Upper lobe of left lung (tissue), 6 donors: ENCODE results near the gene CNOT3. TPM values are rescaled to one million over a fixed set of nuclear protein-coding genes. Genes with fewer than 3 reads are reported as not detected.
A peak's percentile ranks its signal among the peaks of the same experiment; 100 is the strongest.

Experiments used
- ATAC-seq, 2 donors: fragments of 200-7000 bp; cut with Tn5 transposase; one replicate each; pipeline ENCODE4 v1.9.1; 2022; ENCODE audit warnings: mild to moderate bottlenecking in 2 of 2, moderate library complexity in 2 of 2; ENCODE audit not compliant: low FRiP score in 2 of 2
- DNase-seq, 2 donors: peaks; one replicate each; pipeline ENCODE4 v3.0.0-alpha.2; 2019 to 2020
- H3K27ac ChIP-seq, 4 donors: fragments of 200-600 bp; sonication (generic); one replicate each; pipeline ENCODE4 v1.5.1; 2016 to 2019
- H3K27me3 ChIP-seq, 4 donors: fragments of 200-600 bp; sonication (generic); one replicate each; pipeline ENCODE4 v1.5.1; 2017 to 2019
- H3K36me3 ChIP-seq, 4 donors: fragments of 200-600 bp; sonication (generic); one replicate each; pipeline ENCODE4 v1.5.1; 2016 to 2019
- H3K4me1 ChIP-seq, 4 donors: fragments of 200-600 bp; sonication (generic); one replicate each; pipeline ENCODE4 v1.5.1; 2018 to 2019
- H3K4me3 ChIP-seq, 4 donors: fragments of 200-600 bp; sonication (generic); one replicate each; pipeline ENCODE4 v1.5.1; 2017 to 2019; ENCODE audit warnings: mild to moderate bottlenecking in 2 of 4, moderate library complexity in 1 of 4
- H3K9me3 ChIP-seq, 4 donors: fragments of 200-600 bp; sonication (generic); one replicate each; pipeline ENCODE4 v1.5.1; 2018 to 2019
- EP300 ChIP-seq, 4 donors: sonication (generic); formaldehyde crosslinking; IDR thresholded peaks; one replicate each; pipeline ENCODE4 v1.5.1; 2017; ENCODE audit warnings: antibody characterized with exemption in 4 of 4, control low read depth in 2 of 4
- POLR2A ChIP-seq, 4 donors: fragments of 450-650 bp; IDR thresholded peaks; one replicate each; pipeline ENCODE4 v1.5.1; 2016 to 2017; ENCODE audit warnings: antibody characterized with exemption in 4 of 4, mild to moderate bottlenecking in 2 of 4
- POLR2AphosphoS5 ChIP-seq, 2 donors: sonication (generic); formaldehyde crosslinking; IDR thresholded peaks; one replicate each; pipeline ENCODE4 v1.5.1; 2017; ENCODE audit warnings: antibody characterized with exemption in 2 of 2
- WGBS, 2 donors: methylation state at CpG; one replicate each; pipeline ENCODE4 v1.1.5; 2017 to 2018; 5-methylcytosine and 5-hydroxymethylcytosine counted together
- total RNA-seq, 6 donors: library from RNA; depleted of rRNA in 4 of 6; stranded (reverse); fragments of >200 nt in 4 of 6; gene quantifications; one replicate each; pipeline versions ENCODE4 v1.1.0 to v1.2.1, GENCODE V29; 2016 to 2021
- TF ChIP-seq, protein P1 (sequence below), 6 experiments: fragments of 450-650 bp in 4 of 6; fragments of 200-600 bp in 2 of 6; sonication (generic) in 2 of 6; IDR thresholded peaks; one replicate each; pipeline ENCODE4 v1.5.1; 2016 to 2019; ENCODE audit warnings: antibody characterized with exemption in 6 of 6
- donor health status: DM: no; HTN: no; CAD: no; lungs with moderate emphysema.
- donor health status: DM: no; HTN: yes; CAD: no; lungs with severe emphysema.

CNOT3 gene
- total RNA-seq, 6 donors from 2014 or later, result 18.8 to 65.0 (median 36.6) TPM

DNA sequence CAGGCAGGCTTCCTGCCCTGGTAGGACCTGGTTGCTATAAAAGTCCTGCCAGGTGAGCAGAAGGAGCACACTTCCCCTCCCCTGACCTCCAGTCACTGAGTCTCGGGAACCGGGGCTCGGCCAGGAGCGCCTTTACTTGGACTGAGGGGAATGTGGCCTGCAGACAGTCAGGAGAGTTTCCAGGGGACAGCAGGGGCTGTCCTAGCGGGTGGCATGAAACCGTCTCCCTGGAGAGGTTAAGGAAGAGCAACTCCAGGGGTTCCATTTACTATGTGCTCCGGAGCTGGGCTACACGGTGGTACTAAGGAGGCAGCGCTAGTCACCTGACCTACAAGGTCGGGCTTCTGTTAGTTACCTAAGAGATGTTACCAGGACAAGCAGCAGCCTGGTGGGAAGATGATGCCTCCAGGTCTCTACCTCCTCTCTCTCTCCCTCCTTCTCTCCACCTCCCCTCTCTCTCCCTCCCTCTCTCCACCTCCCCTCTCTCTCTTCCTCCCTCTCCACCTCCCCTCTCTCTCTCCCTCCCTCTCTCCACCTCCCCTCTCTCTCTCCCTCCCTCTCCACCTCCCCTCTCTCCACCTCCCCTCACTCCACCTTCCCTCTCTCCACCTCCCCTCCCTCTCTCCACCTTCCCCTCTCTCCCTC, 4.1 kb upstream of the CNOT3 start:
- Histone ChIP-seq H3K27ac (no peak overlapping the region), H3K9me3 (no peaks in the 10 kb centered on the region), H3K4me3 (no peak overlapping the region), H3K27me3 (no peaks in the 10 kb centered on the region), H3K36me3 (peaks cover 9 to 38% (median 30%) of the 10 kb centered on the region in 4 donors), H3K4me1 (peaks cover 10 to 15% (median 13%) of the 10 kb centered on the region in 4 donors)
- no peak for ATAC-seq
- no peak for TF ChIP-seq POLR2AphosphoS5 (IDR thresholded peaks at IDR 0.05)
- no peak for TF ChIP-seq POLR2A (IDR thresholded peaks at IDR 0.05)
- no peak for TF ChIP-seq EP300 (IDR thresholded peaks at IDR 0.05)
- TF ChIP-seq, protein P1, sequence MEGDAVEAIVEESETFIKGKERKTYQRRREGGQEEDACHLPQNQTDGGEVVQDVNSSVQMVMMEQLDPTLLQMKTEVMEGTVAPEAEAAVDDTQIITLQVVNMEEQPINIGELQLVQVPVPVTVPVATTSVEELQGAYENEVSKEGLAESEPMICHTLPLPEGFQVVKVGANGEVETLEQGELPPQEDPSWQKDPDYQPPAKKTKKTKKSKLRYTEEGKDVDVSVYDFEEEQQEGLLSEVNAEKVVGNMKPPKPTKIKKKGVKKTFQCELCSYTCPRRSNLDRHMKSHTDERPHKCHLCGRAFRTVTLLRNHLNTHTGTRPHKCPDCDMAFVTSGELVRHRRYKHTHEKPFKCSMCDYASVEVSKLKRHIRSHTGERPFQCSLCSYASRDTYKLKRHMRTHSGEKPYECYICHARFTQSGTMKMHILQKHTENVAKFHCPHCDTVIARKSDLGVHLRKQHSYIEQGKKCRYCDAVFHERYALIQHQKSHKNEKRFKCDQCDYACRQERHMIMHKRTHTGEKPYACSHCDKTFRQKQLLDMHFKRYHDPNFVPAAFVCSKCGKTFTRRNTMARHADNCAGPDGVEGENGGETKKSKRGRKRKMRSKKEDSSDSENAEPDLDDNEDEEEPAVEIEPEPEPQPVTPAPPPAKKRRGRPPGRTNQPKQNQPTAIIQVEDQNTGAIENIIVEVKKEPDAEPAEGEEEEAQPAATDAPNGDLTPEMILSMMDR (IDR thresholded peaks at IDR 0.05), result no peak
- no peak for DNase-seq
- WGBS, 2 donors, result 79 to 86% methylated on average over 9 to 10 of the region's 10 CpGs

- no peak overlapping the region for H3K4me3 ChIP-seq
- DNase-seq (no peak), ATAC-seq (no peak)
- H3K27ac ChIP-seq, result no peak overlapping the region
- H3K4me1 ChIP-seq, result peaks cover 16 to 21% (median 19%) of the 10 kb centered on the region in 4 donors
- H3K27me3 ChIP-seq, result no peaks in the 10 kb centered on the region
- TF ChIP-seq EP300 (IDR thresholded peaks at IDR 0.05) (no peak), POLR2A (IDR thresholded peaks at IDR 0.05) (no peak), POLR2AphosphoS5 (IDR thresholded peaks at IDR 0.05) (no peak)
- TF ChIP-seq, protein P1 (IDR thresholded peaks at IDR 0.05), result no peak
- 59 to 76% methylated on average over 2 of the region's 2 CpGs for WGBS, 2 donors
- H3K9me3 ChIP-seq, result no peaks in the 10 kb centered on the region
- peaks cover 6 to 32% (median 24%) of the 10 kb centered on the region in 4 donors for H3K36me3 ChIP-seq
These were observed 3.5 kb upstream of the CNOT3 start for GRCh38 chr19:54133957-54134590.

- DNase-seq, result no peak
- WGBS, 2 donors, result 2 to 6% methylated on average over 29 to 30 of the region's 30 CpGs
- Histone ChIP-seq H3K27me3 (no peaks in the 10 kb centered on the region), H3K36me3 (peaks cover 0 to 18% (median 8%) of the 10 kb centered on the region in 4 donors), H3K27ac (peak overlapping the region in 3 of 4 donors; percentile 50 to 68 (median 56)), H3K4me3 (peak overlapping the region; percentile 18 to 58 (median 52)), H3K4me1 (peaks cover 32 to 43% (median 38%) of the 10 kb centered on the region in 4 donors), H3K9me3 (no peaks in the 10 kb centered on the region)
- TF ChIP-seq, protein P1 (IDR thresholded peaks at IDR 0.05), result no peak
- TF ChIP-seq POLR2AphosphoS5 (IDR thresholded peaks at IDR 0.05), result no peak
- TF ChIP-seq POLR2A (IDR thresholded peaks at IDR 0.05), result no peak
- TF ChIP-seq EP300 (IDR thresholded peaks at IDR 0.05), result no peak
- no peak for ATAC-seq
These were observed 1.3 kb upstream of the CNOT3 start for GRCh38 chr19:54136086-54136863.

DNA sequence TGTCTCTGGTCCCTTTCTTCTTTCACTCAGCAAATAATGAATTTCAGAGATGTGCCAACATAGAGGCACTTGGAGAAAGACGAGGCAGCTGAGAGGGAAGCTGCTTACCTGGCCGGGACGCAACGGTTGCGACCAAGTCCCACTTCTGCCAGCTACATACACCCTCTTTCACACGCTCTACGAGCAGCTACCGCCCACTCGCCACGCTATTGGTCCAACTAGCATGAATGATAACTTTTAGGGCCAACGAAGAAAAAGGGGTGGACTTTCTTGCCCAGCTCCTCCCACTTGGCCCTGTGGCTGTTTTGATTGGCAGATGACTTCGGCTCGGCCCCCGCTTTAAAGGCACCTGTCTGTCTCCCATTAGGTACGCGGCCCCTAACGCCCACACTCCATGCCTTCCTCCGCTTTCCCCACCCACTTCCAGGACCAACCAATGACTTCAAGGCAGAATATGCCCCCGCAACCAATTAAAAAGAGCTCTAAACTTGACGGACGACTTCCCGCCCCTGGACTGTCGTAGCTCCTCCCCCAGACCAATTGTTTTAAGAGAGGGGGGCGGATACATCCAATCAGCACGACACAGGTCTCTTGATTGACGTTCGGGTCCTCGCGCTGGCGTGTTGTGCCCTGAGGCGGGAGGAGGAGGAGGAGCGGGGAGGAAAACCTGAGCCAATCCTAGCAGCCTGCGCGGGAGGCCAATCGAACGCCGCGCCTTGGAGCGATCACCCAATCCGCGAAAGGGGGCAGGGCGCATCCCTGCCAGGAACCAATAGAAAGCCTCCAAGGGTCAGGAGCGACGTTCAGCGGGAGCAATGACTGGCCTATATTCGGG, 481 bp upstream of the CNOT3 start:
- Histone ChIP-seq H3K27ac (peak overlapping the region; percentile 93 to 99 (median 96)), H3K4me1 (peaks cover 32 to 44% (median 38%) of the 10 kb centered on the region in 4 donors), H3K27me3 (no peaks in the 10 kb centered on the region), H3K9me3 (no peaks in the 10 kb centered on the region), H3K4me3 (peak overlapping the region; percentile 18 to 97 (median 92)), H3K36me3 (peaks cover 0 to 16% (median 3%) of the 10 kb centered on the region in 4 donors)
- TF ChIP-seq POLR2AphosphoS5 (IDR thresholded peaks at IDR 0.05) (peak in 1 of 2 donors; percentile 69), POLR2A (IDR thresholded peaks at IDR 0.05) (peak in 1 of 4 donors; percentile 71), EP300 (IDR thresholded peaks at IDR 0.05) (no peak)
- TF ChIP-seq, protein P1 (IDR thresholded peaks at IDR 0.05), result no peak
- peak; percentile 97 to 100 for DNase-seq
- 1% methylated on average over 28 to 44 of the region's 46 CpGs for WGBS, 2 donors
- ATAC-seq, result peak; percentile 95 to 98
